ENCODE data around the gene MRNIP.
"Not testable (repeated sequence)": the region's sequence is repeated elsewhere in the genome, so short reads cannot be mapped to it uniquely, and the experiment has no call there.

MRNIP gene

DNA sequence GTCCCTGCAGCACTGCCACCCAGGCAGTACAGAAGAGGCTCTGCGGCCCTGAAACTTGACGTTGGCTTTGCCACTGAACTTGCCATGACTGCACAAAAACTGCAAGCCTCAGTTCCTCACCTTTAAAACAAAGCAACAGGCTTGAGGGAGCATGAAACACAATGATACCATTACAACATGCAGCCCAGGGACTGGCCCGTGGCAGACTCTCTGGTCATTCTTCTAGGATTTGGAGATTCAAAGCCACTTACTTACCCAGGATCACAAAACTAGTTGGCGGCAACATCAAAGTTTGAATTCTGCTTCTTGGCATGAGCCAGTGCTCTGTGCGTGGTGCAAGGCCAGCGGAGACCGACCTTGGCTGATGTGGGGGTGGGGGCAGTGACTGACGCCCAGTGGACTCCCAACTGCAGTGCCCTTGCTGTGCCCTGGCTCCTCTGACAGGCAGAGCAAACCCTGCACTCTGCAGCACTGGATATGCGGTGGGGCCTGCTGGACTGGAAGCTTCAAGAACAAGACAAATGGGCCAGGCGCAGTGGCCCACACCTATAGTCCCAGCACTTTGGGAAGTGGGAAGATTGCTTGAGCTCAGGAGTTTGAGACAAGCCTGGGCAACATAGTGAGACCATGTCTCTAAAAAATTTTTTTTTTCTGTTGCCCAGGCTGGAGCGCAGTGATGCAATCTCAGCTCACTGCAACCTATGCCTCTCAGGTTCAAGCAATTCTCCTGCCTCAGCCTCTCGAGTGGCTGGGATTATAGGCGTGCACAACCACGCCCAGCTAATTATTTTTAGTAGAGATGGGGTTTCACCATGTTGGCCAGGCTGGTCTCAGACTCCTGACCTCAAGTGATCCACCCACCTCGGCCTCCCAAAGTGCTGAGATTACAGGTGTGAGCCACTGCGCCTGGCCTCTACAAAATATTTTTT is 19.0 kb downstream of the MRNIP start:
- DNase-seq (ENCODE audit: low spot score), result no peak

DNA sequence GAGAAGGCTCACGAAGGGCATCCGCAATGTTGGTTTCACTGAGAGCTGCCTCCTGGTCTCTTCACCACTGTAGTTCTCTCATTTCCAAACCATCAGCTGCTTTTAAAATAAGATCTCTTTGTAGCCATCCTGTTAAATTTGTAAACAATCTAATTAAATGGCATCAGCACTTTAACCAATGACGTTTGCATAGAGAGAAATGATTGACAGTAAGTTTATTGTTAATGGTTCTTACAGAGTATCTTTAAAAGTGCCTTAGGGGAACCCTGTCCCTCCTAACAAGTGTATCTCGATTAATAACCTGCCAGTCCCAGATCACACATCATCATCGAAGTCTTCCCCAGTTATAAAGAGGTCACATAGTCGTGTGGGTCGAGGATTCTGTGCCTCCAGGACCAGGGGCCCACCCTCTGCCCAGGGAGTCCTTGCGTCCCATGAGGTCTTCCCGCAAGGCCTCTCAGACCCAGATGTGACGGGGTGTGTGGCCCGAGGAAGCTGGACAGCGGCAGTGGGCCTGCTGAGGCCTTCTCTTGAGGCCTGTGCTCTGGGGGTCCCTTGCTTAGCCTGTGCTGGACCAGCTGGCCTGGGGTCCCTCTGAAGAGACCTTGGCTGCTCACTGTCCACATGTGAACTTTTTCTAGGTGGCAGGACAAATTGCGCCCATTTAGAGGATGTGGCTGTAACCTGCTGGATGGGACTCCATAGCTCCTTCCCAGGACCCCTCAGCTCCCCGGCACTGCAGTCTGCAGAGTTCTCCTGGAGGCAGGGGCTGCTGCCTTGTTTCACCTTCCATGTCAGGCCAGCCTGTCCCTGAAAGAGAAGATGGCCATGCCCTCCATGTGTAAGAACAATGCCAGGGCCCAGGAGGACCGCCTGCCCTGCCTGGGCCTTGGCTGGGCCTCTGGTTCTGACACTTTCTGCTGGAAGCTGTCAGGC is 21.3 kb downstream of the MRNIP start:
- DNase-seq (ENCODE audit: low spot score), result no peak

DNA sequence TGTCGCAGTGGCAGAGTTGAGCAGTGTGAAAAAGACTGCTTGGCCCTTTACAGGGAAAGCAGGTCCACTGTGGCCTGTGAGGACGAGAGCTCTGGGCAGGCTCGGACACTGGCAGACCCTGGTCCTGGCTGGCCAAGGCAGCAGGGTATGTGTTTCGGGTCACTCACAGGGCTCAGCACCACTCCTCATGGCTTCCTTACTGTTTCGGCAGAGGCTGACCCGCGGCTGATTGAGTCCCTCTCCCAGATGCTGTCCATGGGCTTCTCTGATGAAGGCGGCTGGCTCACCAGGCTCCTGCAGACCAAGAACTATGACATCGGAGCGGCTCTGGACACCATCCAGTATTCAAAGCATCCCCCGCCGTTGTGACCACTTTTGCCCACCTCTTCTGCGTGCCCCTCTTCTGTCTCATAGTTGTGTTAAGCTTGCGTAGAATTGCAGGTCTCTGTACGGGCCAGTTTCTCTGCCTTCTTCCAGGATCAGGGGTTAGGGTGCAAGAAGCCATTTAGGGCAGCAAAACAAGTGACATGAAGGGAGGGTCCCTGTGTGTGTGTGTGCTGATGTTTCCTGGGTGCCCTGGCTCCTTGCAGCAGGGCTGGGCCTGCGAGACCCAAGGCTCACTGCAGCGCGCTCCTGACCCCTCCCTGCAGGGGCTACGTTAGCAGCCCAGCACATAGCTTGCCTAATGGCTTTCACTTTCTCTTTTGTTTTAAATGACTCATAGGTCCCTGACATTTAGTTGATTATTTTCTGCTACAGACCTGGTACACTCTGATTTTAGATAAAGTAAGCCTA is 22.2 kb downstream of the MRNIP start:
- DNase-seq (ENCODE audit: low spot score), result peak; percentile 43

DNA sequence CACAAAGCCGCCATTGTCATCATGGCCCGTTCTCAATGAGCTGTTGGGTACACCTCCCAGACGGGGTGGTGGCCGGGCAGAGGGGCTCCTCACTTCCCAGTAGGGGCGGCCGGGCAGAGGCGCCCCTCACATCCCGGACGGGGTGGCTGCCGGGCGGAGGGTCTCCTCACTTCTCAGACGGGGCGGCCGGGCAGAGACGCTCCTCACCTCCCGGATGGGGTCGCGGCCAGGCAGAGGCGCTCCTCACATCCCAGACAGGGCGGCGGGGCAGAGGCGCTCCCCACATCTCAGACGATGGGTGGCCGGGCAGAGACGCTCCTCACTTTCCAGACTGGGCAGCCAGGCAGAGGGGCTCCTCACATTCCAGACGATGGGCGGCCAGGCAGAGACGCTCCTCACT is 23.7 kb downstream of the MRNIP start:
- not testable (repeated sequence) for DNase-seq (ENCODE audit: low spot score)

DNA sequence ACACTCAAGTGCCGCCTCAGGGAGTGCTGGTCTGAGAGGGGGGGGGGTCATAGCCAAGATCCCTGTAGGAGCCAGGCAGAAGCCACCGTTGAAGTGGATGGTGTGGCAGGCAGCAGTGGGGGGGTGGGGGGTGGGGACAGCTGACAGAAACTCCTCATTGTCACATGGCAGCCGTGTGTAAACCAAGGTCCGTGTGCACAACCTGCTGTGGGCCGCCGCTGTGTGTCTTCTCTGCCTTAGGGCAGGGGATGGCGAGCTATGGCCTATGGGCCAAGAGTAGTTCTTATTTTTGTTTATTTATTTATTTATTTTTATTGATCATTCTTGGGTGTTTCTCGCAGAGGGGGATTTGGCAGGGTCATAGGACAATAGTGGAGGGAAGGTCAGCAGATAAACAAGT is 24.5 kb downstream of the MRNIP start:
- no peak for DNase-seq (ENCODE audit: low spot score)

DNA sequence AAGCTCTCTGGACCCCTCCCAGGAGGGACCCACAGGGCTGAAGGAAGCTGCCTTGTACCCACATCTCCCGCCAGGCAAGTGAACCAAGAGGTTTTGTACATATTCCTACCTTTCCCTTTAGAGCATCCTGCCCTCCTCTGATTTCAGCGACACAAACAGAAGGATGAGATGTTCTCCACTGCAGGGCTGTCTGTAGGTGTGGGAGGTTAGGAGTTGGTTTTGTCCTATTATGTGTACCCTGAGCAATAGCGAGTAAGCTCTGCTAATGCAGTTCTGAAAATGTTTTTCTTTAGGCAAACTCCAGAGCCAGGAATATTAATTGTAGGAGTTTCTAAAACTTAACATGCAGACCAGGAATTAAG is 24.9 kb downstream of the MRNIP start:
- DNase-seq (ENCODE audit: low spot score), result no peak

DNA sequence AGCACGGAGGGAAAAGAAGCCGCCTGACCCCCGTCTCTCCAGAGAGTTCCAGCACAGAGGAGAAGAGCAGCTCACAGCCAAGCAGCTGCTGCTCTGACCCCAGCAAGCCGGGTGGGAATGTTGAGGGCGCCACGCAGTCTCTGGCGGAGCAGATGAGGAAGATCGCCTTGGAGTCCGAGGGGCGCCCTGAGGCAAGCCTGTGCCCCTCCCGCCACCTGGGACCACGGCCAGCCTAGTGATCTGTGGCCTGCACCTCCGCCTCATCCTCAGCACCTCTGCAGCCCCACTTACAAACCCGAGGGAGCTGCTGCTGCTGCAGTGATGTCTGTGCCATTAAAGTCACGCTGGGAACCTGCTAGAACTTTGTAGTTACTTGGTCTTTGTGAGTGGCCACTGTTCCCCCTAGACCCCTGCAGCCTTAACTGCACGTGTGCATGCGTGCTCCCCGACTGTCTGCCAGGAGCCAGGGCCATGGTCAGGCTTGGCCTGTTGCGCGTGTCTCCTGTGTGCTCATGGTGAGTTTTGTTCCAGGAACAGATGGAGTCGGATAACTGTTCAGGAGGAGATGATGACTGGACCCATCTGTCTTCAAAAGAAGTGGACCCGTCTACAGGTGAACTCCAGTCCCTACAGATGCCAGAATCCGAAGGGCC is 25.4 kb downstream of the MRNIP start:
- no peak for DNase-seq (ENCODE audit: low spot score)

DNA sequence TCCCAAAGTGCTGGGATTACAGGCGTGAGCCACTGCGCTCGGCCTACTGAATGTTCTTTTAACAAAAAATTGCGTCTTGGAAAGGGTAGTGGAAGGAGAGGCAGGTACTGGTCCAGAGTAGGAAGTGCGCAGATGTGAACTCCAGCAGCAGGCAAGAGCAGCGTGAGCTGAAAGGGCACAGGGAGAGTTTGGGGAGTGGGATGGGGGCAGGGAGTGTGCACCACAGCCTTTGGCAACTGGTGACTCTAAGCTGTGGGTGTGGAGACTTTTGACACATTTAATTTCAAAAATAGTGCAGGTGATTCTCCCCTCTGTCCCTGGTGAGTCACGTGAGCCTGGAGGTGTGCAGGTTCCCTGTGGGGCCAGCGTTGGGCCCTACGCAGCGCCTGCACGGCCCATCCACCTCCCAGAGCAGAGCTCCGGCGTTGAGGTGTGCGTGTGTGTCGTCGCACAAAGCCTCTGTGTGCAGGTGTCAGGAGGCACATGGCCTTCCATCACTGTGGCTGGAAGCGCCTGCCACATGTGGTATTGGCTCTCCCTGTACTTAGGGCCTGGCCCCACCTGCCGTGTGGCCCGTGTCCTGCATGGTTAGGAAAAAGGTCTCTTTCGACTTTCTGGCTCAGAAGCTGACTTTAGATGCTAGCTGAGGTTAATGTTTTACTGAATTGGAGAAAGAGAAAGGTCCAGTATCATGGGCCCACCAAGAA is 26.4 kb downstream of the MRNIP start:
- DNase-seq (ENCODE audit: low spot score), result no peak

DNA sequence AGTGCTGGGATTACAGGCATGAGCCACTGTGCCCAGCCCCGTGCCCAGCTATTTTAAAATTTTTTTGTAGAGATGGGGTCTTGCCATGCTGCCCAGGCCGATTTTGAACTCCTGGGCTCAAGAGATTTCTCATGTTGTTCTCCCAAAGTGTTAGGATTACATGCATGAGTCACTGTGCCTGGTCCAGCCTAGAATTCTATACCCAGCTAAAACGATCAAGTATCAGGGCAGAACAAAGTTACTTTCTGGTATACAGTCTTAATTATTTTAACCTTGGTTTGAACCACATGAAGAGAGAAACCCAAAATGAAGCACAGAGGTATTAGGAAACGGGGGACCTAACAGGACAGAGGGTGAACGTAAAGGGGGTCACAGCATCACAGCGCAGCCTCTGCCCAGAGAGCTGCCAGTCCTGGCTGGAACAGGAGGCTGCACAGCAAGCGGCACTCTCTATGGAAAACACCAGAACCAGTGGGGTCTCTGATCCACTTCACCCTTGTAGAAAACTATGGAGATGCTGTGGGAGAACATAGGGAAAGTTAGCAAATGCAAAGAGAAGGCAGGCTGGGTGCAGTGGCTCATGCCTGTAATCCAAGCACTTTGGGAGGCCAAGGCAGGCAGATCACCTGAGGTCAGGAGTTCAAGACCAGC is 27.7 kb downstream of the MRNIP start:
- DNase-seq (ENCODE audit: low spot score), result no peak

DNA sequence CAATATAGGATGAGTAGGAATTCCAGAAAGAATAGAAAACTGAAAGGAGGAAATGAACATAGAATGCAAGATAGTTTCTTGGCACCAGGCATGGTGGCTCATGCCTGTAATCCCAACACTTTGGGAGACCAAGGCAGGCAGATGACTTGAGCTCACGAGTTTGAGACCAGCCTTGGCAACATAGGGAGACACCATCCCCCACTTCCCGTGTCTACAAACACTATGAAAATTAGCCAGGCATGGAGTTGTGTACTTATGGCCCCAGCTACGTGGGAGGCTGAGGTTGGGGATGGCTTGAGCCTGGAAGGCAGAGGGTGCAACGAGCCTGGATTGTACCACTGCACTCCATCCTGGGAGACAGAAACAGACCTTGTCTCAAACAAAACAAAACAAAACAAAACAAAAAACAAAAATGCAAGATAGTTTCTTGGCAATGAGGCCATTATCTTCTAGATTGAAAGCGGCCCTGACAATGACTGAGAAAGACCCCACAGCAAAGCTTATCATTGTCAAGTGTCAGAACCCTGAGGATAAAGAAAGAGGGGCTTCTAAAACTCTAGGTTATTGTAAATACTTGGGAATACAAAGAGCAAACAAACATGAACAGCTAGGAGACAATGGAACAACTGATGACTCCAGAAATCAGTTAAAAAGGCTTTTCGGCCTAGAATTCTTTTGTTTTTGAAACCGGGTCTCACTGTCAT is 28.7 kb downstream of the MRNIP start:
- no peak for DNase-seq (ENCODE audit: low spot score)

DNA sequence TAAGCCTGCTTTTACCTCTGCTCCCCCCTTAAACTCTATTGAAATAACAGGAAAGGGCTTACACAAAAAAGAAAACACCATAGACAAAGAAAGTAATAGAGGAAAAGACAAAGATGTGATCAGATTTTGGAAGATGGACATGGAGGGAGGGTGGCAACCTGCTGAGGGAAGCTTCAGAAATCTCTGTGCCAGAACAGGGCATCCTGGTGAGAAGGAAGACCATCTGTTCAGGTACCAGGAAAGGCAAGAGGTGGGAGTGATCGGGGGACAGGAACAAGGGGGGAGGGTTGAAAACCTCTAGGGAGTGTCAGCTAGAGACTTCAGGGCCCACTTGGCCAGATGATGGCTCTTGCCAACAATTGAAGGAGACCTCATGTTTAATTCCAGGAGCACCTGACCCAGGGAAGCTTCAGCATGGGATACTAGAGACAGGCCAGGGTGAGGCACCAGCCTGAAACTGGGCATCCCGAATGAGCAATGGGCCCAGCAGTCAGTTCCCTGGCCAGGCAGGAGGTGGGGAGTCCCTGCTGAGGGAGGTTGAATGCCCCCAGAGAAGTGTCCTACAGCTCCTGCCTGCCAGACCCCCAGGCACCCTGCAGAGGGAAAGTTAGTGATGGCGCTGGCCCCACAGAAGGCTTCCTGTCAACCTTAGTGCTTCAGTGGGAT is 29.7 kb downstream of the MRNIP start:
- DNase-seq (ENCODE audit: low spot score), result no peak

DNA sequence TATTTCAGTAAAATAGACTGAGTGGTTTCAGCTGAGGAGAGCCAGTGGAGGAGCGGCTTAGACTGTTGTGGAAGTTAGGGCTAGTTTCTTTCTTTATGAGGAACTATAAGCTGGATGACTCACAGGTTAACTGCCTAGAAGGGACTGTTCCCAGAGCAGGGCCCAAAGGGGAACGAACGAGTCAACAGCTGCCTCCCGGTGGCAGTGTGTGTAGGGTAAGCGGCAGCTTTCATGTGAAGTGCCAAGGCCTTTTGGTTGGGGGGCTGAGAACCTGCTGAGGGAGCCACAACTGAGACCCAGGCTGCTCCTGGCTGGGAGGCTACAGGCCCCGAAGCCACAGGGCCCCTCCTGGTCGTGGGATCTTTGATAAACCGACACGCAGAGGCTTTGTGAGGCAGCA is 30.9 kb downstream of the MRNIP start:
- DNase-seq (ENCODE audit: low spot score), result no peak

DNA sequence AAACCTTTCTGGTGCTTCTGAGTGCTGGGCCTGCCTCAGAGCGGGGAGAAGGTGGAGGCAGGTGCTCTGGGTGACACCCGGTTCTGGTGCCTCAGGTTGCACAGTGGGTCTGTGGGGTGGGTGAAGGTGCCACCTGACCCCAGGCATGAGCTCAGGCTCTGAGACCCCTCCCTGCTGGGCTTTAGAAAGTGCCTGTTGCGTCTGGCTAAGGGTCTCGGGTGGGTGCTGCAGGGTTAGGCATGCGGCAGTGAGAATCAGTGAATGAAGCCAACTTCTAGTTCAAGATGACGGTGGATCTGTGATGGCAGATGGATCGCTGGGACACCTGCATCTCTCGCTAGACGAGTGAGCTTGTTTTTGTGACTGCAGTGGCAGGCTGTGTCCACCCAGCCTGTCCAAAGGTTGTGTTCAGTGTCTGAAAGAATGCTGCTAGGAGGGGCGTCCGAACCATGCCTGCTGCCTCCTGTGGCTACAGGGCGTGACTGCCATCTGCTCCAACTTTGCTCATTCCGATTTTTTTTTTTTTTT is 32.9 kb downstream of the MRNIP start:
- DNase-seq (ENCODE audit: low spot score), result no peak

DNA sequence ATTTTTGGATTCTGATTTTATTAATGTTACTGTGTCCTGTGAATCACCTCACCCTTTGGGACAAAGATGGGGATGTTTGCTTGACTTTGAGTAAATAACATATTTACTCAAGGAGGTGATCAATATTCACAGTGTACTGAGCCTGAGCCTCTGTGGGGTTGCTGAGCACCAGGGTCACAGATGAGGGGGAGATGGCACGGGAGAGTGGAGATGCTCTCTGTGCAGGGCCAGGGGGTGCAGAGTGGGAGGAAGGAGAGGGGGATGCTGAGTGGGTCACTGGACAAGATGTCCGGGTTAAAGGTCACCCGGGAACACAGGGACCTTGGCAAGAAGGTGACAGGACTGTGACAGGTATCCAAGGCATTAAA is 33.9 kb downstream of the MRNIP start:
- no peak for DNase-seq (ENCODE audit: low spot score)

DNA sequence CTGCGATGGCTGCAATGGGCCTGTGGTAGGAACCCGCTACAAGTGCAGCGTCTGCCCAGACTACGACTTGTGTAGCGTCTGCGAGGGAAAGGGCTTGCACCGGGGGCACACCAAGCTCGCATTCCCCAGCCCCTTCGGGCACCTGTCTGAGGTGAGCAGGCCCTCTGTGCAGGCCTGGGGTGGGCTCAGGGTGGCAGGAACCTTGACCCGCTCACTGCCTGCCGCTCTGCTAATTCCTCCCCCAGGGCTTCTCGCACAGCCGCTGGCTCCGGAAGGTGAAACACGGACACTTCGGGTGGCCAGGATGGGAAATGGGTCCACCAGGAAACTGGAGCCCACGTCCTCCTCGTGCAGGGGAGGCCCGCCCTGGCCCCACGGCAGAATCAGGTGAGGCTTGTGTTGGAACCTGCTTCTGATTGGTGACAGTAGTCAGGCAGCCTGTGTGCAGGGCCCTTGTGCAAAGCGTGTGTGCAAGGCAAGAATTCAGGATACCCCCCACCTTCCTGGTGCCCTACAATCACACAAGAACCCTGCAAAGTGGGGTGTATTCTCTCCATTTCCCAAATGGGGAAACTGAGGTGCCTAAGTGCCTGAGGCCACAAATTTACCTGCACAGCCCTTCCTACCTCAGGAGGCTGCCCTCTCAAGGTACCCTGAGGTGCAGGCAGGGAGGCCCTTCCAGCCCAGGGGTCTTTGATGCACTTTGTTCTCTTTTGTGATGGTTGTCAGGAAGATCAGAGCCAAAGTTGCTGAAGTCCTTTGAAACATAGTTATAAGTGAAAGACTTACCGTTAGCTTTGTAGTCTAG is 34.5 kb downstream of the MRNIP start:
- no peak for DNase-seq (ENCODE audit: low spot score)

DNA sequence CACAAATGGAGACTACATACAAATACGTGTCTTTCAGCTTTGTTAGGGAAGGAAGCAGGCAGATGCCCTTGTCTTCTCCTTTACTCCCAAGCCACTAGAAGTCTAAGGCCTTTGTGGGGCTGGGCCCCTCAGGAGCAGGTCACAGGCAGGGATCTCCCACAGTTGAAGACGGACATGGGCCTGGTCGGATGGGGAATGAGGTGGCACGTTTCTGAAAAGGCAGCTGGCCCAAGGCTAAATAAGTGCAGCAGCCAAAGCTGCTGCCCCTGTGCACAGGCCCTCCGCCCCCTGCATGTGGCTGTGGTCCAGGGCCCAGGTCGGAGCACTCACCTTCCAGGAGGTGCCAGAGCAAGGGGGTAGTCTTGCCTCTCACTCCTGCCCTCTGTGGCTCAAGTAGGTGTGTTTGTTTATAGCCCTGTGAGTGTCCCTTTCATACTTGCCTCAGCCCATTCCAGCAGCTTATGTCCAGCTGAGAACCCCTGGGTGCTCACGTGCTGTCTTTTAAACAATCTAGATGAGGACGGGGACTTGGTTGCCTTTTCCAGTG is 36.1 kb downstream of the MRNIP start:
- DNase-seq (ENCODE audit: low spot score), result no peak

DNA sequence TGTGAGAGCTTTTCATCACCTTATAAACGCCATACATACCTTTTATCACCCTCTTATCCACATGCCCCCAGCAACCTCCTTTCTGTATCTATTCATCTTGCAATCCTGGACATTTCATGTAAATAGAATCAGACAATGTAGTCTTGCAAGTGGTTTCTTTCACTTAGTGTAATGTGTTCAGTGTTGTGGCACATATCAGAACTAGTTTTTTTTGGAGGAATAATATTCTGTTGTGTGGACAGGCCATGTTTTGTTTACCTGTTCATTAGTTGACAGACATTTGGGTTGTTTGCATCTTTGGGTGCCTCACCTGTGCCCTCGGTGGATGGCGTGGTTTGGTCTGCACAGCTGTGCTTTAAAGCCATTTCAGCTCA is 36.6 kb downstream of the MRNIP start:
- no peak for DNase-seq (ENCODE audit: low spot score)
